ENCODE data around the gene NR3C1.

Gene NR3C1

GRCh38 chr5:143249851-143250250 is 153.6 kb downstream of the NR3C1 start:
- DNase-seq, result no peak

- DNase-seq, result no peak
These were observed 154.5 kb downstream of the NR3C1 start for GRCh38 chr5:143248822-143249579.

- no peak for DNase-seq
These were observed 155.1 kb downstream of the NR3C1 start for GRCh38 chr5:143248391-143248790.

- DNase-seq, result no peak
These were observed 156.2 kb downstream of the NR3C1 start for GRCh38 chr5:143247134-143247815.

- peak; percentile 9 for DNase-seq
These were observed 157.4 kb downstream of the NR3C1 start for GRCh38 chr5:143245929-143246561.

GRCh38 chr5:143244990-143245389 is 158.5 kb downstream of the NR3C1 start:
- DNase-seq, result no peak

GRCh38 chr5:143244000-143244736 is 159.3 kb downstream of the NR3C1 start:
- no peak for DNase-seq

- DNase-seq, result no peak
These were observed 160.4 kb downstream of the NR3C1 start for GRCh38 chr5:143243103-143243502.

- DNase-seq, result no peak
These were observed 161.6 kb downstream of the NR3C1 start for GRCh38 chr5:143241892-143242291.

GRCh38 chr5:143239882-143240518 is 163.5 kb downstream of the NR3C1 start:
- no peak for DNase-seq

- no peak for DNase-seq
These were observed 164.9 kb downstream of the NR3C1 start for GRCh38 chr5:143238620-143239019.

GRCh38 chr5:143237664-143238063 is 165.8 kb downstream of the NR3C1 start:
- DNase-seq, result no peak

- DNase-seq, result no peak
These were observed 166.8 kb downstream of the NR3C1 start for GRCh38 chr5:143236682-143237081.

- DNase-seq, result no peak
These were observed 168.1 kb downstream of the NR3C1 start for GRCh38 chr5:143235423-143235822.

GRCh38 chr5:143234162-143234842 is 169.2 kb downstream of the NR3C1 start:
- no peak for DNase-seq

GRCh38 chr5:143233031-143233430 is 170.5 kb downstream of the NR3C1 start:
- DNase-seq, result no peak

GRCh38 chr5:143231973-143232812 is 171.3 kb downstream of the NR3C1 start:
- DNase-seq, result no peak

- DNase-seq, result no peak
These were observed 172.1 kb downstream of the NR3C1 start for GRCh38 chr5:143231416-143231815.

- no peak for DNase-seq
These were observed 172.8 kb downstream of the NR3C1 start for GRCh38 chr5:143230676-143230996.

GRCh38 chr5:143229896-143230675 is 173.4 kb downstream of the NR3C1 start:
- peak; percentile 51 for DNase-seq
